Dermis microvascular lymphatic vessel endothelial cell (primary cell): ENCODE results near the gene RNU6-1. TPM values are rescaled to one million over a fixed set of nuclear protein-coding genes. Genes with fewer than 3 reads are reported as not detected.

ENCODE experiments used
- DNase-seq, 2 donors: peaks; one replicate each; pipeline versions ENCODE4 v3.0.0 to v3.0.0-alpha.2; 2010; ENCODE audit warnings: low read depth in 2 of 2
- total RNA-seq: library from RNA; depleted of rRNA; stranded (reverse); fragments of >200 nt; gene quantifications from 2 replicates; pipeline ENCODE4 v1.2.1, GENCODE V29; 2014

The RNU6-1 gene
- total RNA-seq, 1 donor from 2014 or later, result not detected

GRCh38 chr15:67821784-67822440 lies 17.9 kb downstream of the RNU6-1 start:
- DNase-seq, result no peak

GRCh38 chr15:67820992-67821783 lies 18.7 kb downstream of the RNU6-1 start:
- peak; percentile 38 to 71 for DNase-seq

GRCh38 chr15:67820122-67820991 lies 19.5 kb downstream of the RNU6-1 start:
- no peak for DNase-seq

- no peak for DNase-seq
These were observed 20.2 kb downstream of the RNU6-1 start for GRCh38 chr15:67819636-67820035.

- no peak for DNase-seq
These were observed 21.4 kb downstream of the RNU6-1 start for GRCh38 chr15:67818464-67818863.

- DNase-seq, result no peak
These were observed 23.2 kb downstream of the RNU6-1 start for GRCh38 chr15:67816668-67817067.

GRCh38 chr15:67815036-67815592 lies 24.7 kb downstream of the RNU6-1 start:
- DNase-seq, result no peak

GRCh38 chr15:67813104-67813634 lies 26.7 kb downstream of the RNU6-1 start:
- no peak for DNase-seq

- DNase-seq, result no peak
These were observed 27.6 kb downstream of the RNU6-1 start for GRCh38 chr15:67812241-67812644.

GRCh38 chr15:67809866-67810265 lies 30.0 kb downstream of the RNU6-1 start:
- no peak for DNase-seq

- no peak for DNase-seq
These were observed 30.4 kb downstream of the RNU6-1 start for GRCh38 chr15:67809441-67809840.

GRCh38 chr15:67808821-67809220 lies 31.0 kb downstream of the RNU6-1 start:
- DNase-seq, result no peak

- no peak for DNase-seq
These were observed 32.0 kb downstream of the RNU6-1 start for GRCh38 chr15:67807836-67808235.

- no peak for DNase-seq
These were observed 32.7 kb downstream of the RNU6-1 start for GRCh38 chr15:67807141-67807540.

GRCh38 chr15:67806536-67806935 lies 33.3 kb downstream of the RNU6-1 start:
- no peak for DNase-seq

- no peak for DNase-seq
These were observed 34.0 kb downstream of the RNU6-1 start for GRCh38 chr15:67805666-67806516.

- DNase-seq, result no peak
These were observed 34.7 kb downstream of the RNU6-1 start for GRCh38 chr15:67805008-67805665.

- DNase-seq, result no peak
These were observed 35.6 kb downstream of the RNU6-1 start for GRCh38 chr15:67803996-67804843.

- DNase-seq, result no peak
These were observed 36.5 kb downstream of the RNU6-1 start for GRCh38 chr15:67803299-67803698.
